ENCODE data around the gene CFAP61. TPM values are rescaled to one million over a fixed set of nuclear protein-coding genes. Genes with fewer than 3 reads are reported as not detected.

Gene CFAP61
- total and polyA plus RNA-seq, 9 of the 15 experiments (the other 6 are each of a cell fraction or from before 2014, with no cell fraction given), result 0.11 TPM; not detected in 8

DNA sequence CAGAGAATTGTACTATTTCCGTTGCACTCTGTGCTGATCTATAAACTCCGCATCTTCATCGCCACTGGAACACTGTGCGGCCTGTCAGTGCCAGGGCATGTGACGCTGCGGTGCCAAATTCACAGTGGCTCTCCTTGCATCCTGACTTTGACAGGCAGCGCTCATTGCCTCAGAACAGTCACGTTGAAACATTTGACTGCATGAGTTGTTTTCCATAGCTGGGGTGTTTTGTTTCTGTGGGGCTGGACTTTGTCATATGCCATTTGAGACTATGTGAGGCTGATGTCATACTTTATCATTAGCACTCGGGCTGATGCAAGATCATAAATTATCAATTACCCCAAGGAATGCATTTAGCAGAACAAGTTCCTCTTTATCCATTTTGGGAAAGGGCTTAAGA, 32.7 kb downstream of the CFAP61 start (continued):
- TF ChIP-seq CBX2 (IDR thresholded peaks at IDR 0.05; ENCODE audit: insufficient read depth, low read length, poor library complexity, severe bottlenecking), result no peak

DNA sequence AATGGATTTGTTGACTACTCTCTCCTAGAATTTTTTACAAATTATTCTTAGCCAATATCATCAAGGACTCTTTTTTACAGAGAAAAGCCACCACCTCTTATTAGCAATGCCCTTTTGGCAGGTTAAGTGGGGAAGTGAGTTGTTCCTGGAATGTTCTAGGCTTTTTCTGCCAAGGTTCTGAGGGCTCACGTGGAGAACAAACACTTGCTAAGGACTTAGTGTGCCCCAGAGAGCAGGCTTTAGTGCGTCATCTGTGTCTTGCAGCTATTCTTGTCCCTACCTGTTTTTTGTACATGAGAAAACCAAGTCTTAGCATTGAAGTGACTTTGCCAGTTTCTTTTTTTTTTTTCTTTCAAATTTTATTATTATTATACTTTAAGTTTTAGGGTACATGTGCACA, 33.5 kb downstream of the CFAP61 start:
- H3K36me3 ChIP-seq (ENCODE audit: control insufficient read depth, insufficient read depth, low read length), result no peaks in the 10 kb centered on the region
- H3K4me3 ChIP-seq, result no peak overlapping the region
- H3K9me3 ChIP-seq (replicated peaks; ENCODE audit: control insufficient read depth, insufficient read depth, low read depth, low read length), result no peaks in the 10 kb centered on the region
- WGBS (ENCODE audit: insufficient coverage, low coverage, missing lambda C conversion rate), result 0% methylated on average over 2 of the region's 2 CpGs
- no TSS peak for BruUV-seq (replicated peaks)
- no peaks in the 10 kb centered on the region for H3K9me1 ChIP-seq (ENCODE audit: control insufficient read depth, insufficient read depth, low read length)
- TF ChIP-seq JUND (IDR thresholded peaks at IDR 0.05; ENCODE audit: borderline replicate concordance, low read depth, low read length) (no peak), JUND (tag; IDR thresholded peaks at IDR 0.05; ENCODE audit: borderline replicate concordance, low read depth, low read length) (no peak)
- no peaks in the 10 kb centered on the region for H3K4me1 ChIP-seq (replicated peaks in 1 of 2; ENCODE audit: control insufficient read depth in 2 of 2, insufficient read depth in 2 of 2, low read length in 2 of 2)
- ATAC-seq, result no peak
- in situ Hi-C loops (cut with MboI), result loop anchor here (25.0 kb wide), 2 partner anchors 476 to 726 kb away; no protein-coding TSS in a partner anchor
- intact Hi-C loops (cut with micrococcal nuclease), result loop anchor here (10.0 kb wide), 1 partner anchor 509 kb away; no protein-coding TSS in a partner anchor
- no peak overlapping the region for H3K4me2 ChIP-seq (ENCODE audit: insufficient read depth, low read length)
- DNase-seq (ENCODE audit: extremely low read depth in 1 of 4, low spot score in 3 of 4), result no peak
- no peak overlapping the region for H3K27ac ChIP-seq (ENCODE audit: extremely low read depth, low read depth, low read length)
- POLR2A ChIA-PET, result no interaction called here
- no peaks in the 10 kb centered on the region for H4K20me1 ChIP-seq (replicated peaks; ENCODE audit: control insufficient read depth, insufficient read depth, low read length)
- CTCF ChIA-PET (ENCODE audit: low intra/inter-chr PET ratio), result no interaction called here
- H3K27me3 ChIP-seq (ENCODE audit: control insufficient read depth in 2 of 2, insufficient read depth in 2 of 2, low read length in 2 of 2), result no peaks in the 10 kb centered on the region
- H3K79me2 ChIP-seq (ENCODE audit: control insufficient read depth, insufficient read depth, low read length), result no peaks in the 10 kb centered on the region
- FAIRE-seq, result no peak
- no peak overlapping the region for H3K9ac ChIP-seq (ENCODE audit: insufficient read depth in 1 of 2, low read depth in 2 of 2, low read length in 2 of 2)
- no peak overlapping the region for H2AFZ ChIP-seq (ENCODE audit: low read depth, low read length)

GRCh38 chr20:20089018-20089417, 36.7 kb downstream of the CFAP61 start:
- Histone ChIP-seq H3K4me1 (replicated peaks in 1 of 2; ENCODE audit: control insufficient read depth in 2 of 2, insufficient read depth in 2 of 2, low read length in 2 of 2) (no peaks in the 10 kb centered on the region), H3K79me2 (ENCODE audit: control insufficient read depth, insufficient read depth, low read length) (no peaks in the 10 kb centered on the region), H4K20me1 (replicated peaks; ENCODE audit: control insufficient read depth, insufficient read depth, low read length) (no peaks in the 10 kb centered on the region), H3K27me3 (ENCODE audit: control insufficient read depth in 2 of 2, insufficient read depth in 2 of 2, low read length in 2 of 2) (no peaks in the 10 kb centered on the region), H3K27ac (ENCODE audit: extremely low read depth, low read depth, low read length) (no peak overlapping the region), H3K4me3 (no peak overlapping the region), H2AFZ (ENCODE audit: low read depth, low read length) (no peak overlapping the region), H3K36me3 (ENCODE audit: control insufficient read depth, insufficient read depth, low read length) (no peaks in the 10 kb centered on the region), H3K9ac (ENCODE audit: insufficient read depth in 1 of 2, low read depth in 2 of 2, low read length in 2 of 2) (no peak overlapping the region), H3K9me3 (replicated peaks; ENCODE audit: control insufficient read depth, insufficient read depth, low read depth, low read length) (no peaks in the 10 kb centered on the region), H3K4me2 (ENCODE audit: insufficient read depth, low read length) (no peak overlapping the region), H3K9me1 (ENCODE audit: control insufficient read depth, insufficient read depth, low read length) (no peaks in the 10 kb centered on the region)
- DNase-seq (ENCODE audit: extremely low read depth in 1 of 4, low spot score in 3 of 4) (no peak), FAIRE-seq (no peak), ATAC-seq (no peak)
- 0% methylated on average over 4 of the region's 4 CpGs for WGBS (ENCODE audit: insufficient coverage, low coverage, missing lambda C conversion rate)
- intact Hi-C loops (cut with micrococcal nuclease) (loop anchor here (10.0 kb wide), 1 partner anchor 506 kb away; no protein-coding TSS in a partner anchor), in situ Hi-C loops (cut with MboI) (loop anchor here (25.0 kb wide), 2 partner anchors 473 to 723 kb away; no protein-coding TSS in a partner anchor)
- no TSS peak for BruUV-seq (replicated peaks)
- ChIA-PET CTCF (ENCODE audit: low intra/inter-chr PET ratio) (no interaction called here), POLR2A (interaction anchor here (0.7 kb wide), 1 partner anchor 640 kb away, joined by 3 read pairs; no protein-coding TSS in a partner anchor)
- TF ChIP-seq SMAD2 (IDR thresholded peaks at IDR 0.05; ENCODE audit: low read depth, low read length) (no peak), HES1 (IDR thresholded peaks at IDR 0.05; ENCODE audit: low read depth) (no peak), MAFK (IDR thresholded peaks at IDR 0.05; ENCODE audit: low read length) (no peak), LARP7 (IDR thresholded peaks at IDR 0.05) (no peak), SAP30 (IDR thresholded peaks at IDR 0.05; ENCODE audit: borderline replicate concordance, insufficient read depth, low read depth, low read length, poor library complexity, severe bottlenecking) (no peak), DMBX1 (CRISPR knock-in tag; IDR thresholded peaks at IDR 0.05; ENCODE audit: borderline replicate concordance) (no peak), ZBTB34 (CRISPR knock-in tag; IDR thresholded peaks at IDR 0.05) (no peak), BACH1 (tag; IDR thresholded peaks at IDR 0.05) (no peak), SMARCB1 (IDR thresholded peaks at IDR 0.05; ENCODE audit: insufficient read length, low read depth) (no peak), ZNF274 (IDR thresholded peaks at IDR 0.05; ENCODE audit: borderline replicate concordance, low read depth, low read length) (no peak)
